ENCODE measurements around the gene SLC9B2.

The SLC9B2 gene

DNA sequence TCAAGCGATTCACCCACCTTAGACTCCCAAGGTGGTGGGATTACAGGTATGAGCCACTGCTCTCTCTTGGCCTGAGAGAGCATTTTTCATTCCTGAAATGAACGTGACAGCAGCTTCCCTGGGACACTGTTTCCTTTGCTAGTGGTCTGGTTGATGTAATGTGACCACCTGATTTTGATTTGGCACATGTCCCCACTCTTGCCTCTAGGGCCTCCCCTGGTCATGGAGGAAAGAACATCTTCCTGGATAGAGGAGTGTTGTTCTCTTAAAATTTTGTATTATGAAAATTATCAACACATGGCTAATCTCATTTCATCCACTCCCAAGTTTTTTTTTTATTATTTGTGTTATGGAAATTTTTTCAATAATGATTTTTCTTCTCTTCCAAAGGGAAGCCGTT, 23.8 kb downstream of the SLC9B2 start:
- no peaks in the 10 kb centered on the region for H3K4me1 ChIP-seq (ENCODE audit: control insufficient read depth, insufficient read depth, low read length)
- H3K36me3 ChIP-seq (ENCODE audit: control insufficient read depth in 2 of 2, insufficient read depth in 1 of 2, low read length in 2 of 2): peaks cover 0 to 24% of the 10 kb centered on the region in 2 experiments; a peak in 1 of 3 replicates
- ChIA-PET CTCF (no interaction called here), POLR2A (no interaction called here)
- no peak overlapping the region for H3K4me3 ChIP-seq (ENCODE audit: low read depth, low read length)
- TF ChIP-seq PRDM10 (tag by site-specific recombination; IDR thresholded peaks at IDR 0.05): no peak
- TF ChIP-seq, protein P1, sequence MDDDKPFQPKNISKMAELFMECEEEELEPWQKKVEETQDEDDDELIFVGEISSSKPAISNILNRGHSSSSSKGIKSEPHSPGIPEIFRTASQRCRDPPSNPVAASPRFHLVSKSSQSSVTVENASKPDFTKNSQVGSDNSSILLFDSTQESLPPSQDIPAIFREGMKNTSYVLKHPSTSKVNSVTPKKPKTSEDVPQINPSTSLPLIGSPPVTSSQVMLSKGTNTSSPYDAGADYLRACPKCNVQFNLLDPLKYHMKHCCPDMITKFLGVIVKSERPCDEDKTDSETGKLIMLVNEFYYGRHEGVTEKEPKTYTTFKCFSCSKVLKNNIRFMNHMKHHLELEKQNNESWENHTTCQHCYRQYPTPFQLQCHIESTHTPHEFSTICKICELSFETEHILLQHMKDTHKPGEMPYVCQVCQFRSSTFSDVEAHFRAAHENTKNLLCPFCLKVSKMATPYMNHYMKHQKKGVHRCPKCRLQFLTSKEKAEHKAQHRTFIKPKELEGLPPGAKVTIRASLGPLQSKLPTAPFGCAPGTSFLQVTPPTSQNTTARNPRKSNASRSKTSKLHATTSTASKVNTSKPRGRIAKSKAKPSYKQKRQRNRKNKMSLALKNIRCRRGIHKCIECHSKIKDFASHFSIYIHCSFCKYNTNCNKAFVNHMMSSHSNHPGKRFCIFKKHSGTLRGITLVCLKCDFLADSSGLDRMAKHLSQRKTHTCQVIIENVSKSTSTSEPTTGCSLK (tag by site-specific recombination; IDR thresholded peaks at IDR 0.05): no peak
- TF ChIP-seq ZNF366 (tag by site-specific recombination; conservative IDR thresholded peaks at IDR 0.05): no peak
- no peak for TF ChIP-seq ZNF362 (tag by site-specific recombination; IDR thresholded peaks at IDR 0.05)
- TF ChIP-seq, protein P2, sequence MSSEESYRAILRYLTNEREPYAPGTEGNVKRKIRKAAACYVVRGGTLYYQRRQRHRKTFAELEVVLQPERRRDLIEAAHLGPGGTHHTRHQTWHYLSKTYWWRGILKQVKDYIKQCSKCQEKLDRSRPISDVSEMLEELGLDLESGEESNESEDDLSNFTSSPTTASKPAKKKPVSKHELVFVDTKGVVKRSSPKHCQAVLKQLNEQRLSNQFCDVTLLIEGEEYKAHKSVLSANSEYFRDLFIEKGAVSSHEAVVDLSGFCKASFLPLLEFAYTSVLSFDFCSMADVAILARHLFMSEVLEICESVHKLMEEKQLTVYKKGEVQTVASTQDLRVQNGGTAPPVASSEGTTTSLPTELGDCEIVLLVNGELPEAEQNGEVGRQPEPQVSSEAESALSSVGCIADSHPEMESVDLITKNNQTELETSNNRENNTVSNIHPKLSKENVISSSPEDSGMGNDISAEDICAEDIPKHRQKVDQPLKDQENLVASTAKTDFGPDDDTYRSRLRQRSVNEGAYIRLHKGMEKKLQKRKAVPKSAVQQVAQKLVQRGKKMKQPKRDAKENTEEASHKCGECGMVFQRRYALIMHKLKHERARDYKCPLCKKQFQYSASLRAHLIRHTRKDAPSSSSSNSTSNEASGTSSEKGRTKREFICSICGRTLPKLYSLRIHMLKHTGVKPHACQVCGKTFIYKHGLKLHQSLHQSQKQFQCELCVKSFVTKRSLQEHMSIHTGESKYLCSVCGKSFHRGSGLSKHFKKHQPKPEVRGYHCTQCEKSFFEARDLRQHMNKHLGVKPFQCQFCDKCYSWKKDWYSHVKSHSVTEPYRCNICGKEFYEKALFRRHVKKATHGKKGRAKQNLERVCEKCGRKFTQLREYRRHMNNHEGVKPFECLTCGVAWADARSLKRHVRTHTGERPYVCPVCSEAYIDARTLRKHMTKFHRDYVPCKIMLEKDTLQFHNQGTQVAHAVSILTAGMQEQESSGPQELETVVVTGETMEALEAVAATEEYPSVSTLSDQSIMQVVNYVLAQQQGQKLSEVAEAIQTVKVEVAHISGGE (tag by site-specific recombination; conservative IDR thresholded peaks at IDR 0.05; ENCODE audit: low read depth): no peak
- no peak for TF ChIP-seq ZNF292 (tag by site-specific recombination; IDR thresholded peaks at IDR 0.05; ENCODE audit: borderline replicate concordance, low read depth)
- no peak for TF ChIP-seq ZNF645 (tag by site-specific recombination; IDR thresholded peaks at IDR 0.05)
- TF ChIP-seq GLI2 (tag by site-specific recombination; IDR thresholded peaks at IDR 0.05; ENCODE audit: borderline replicate concordance, low read depth): no peak
- TF ChIP-seq ZNF677 (tag by site-specific recombination; IDR thresholded peaks at IDR 0.05): no peak
- TF ChIP-seq ZNF529 (tag by site-specific recombination; IDR thresholded peaks at IDR 0.05; ENCODE audit: insufficient replicate concordance): no peak
- TF ChIP-seq HOXC10 (CRISPR knock-in tag; IDR thresholded peaks at IDR 0.05): no peak
- no peak for TF ChIP-seq ZNF398 (tag by site-specific recombination; IDR thresholded peaks at IDR 0.05)
- H3K27ac ChIP-seq (ENCODE audit: extremely low read depth, low read depth, low read length): no peak overlapping the region
- H3K9me3 ChIP-seq (ENCODE audit: control insufficient read depth, insufficient read depth, low read depth, low read length): no peaks in the 10 kb centered on the region

Data from HEK293 (cell line).